Measurements from ENCODE around the gene AK9.

The AK9 gene

GRCh38 chr6:109561844-109562243, 129.2 kb downstream of the AK9 start:
- Histone ChIP-seq H2AFZ (ENCODE audit: low read length) (no peak overlapping the region), H3F3A (ENCODE audit: insufficient read depth, low read length) (no peaks in the 10 kb centered on the region), H3K4me1 (ENCODE audit: insufficient read depth, low read length, severe bottlenecking) (no peaks in the 10 kb centered on the region), H3K9me3 (ENCODE audit: low read length) (no peaks in the 10 kb centered on the region), H3K4me2 (ENCODE audit: low read length) (no peak overlapping the region), H3K36me3 (ENCODE audit: insufficient read depth, low read length) (no peaks in the 10 kb centered on the region), H3K27me3 (ENCODE audit: insufficient read depth, low read length) (no peaks in the 10 kb centered on the region), H3K79me2 (ENCODE audit: insufficient read depth, low read length) (no peaks in the 10 kb centered on the region), H3K9me2 (ENCODE audit: low read depth, low read length) (no peaks in the 10 kb centered on the region), H3K4me3 (ENCODE audit: low read depth, low read length, poor library complexity, severe bottlenecking) (no peak overlapping the region), H4K20me1 (ENCODE audit: insufficient read depth, low read length) (no peaks in the 10 kb centered on the region), H3K9ac (ENCODE audit: low read length) (no peak overlapping the region), H3K27ac (ENCODE audit: low read depth, low read length, poor library complexity, severe bottlenecking) (no peak overlapping the region)
- TF ChIP-seq CTCF (IDR thresholded peaks at IDR 0.05; ENCODE audit: low read length) (no peak), EZH2 (IDR thresholded peaks at IDR 0.05; ENCODE audit: borderline replicate concordance, low read length) (no peak)

GRCh38 chr6:109531446-109531845, 159.6 kb downstream of the AK9 start:
- Histone ChIP-seq H2AFZ (ENCODE audit: low read length) (no peak overlapping the region), H3K4me3 (ENCODE audit: low read depth, low read length, poor library complexity, severe bottlenecking) (no peak overlapping the region), H4K20me1 (ENCODE audit: insufficient read depth, low read length) (no peaks in the 10 kb centered on the region), H3K36me3 (ENCODE audit: insufficient read depth, low read length) (no peaks in the 10 kb centered on the region), H3K79me2 (ENCODE audit: insufficient read depth, low read length) (no peaks in the 10 kb centered on the region), H3K9me2 (ENCODE audit: low read depth, low read length) (no peaks in the 10 kb centered on the region), H3K27ac (ENCODE audit: low read depth, low read length, poor library complexity, severe bottlenecking) (no peak overlapping the region), H3K4me2 (ENCODE audit: low read length) (no peak overlapping the region), H3K9me3 (ENCODE audit: low read length) (no peaks in the 10 kb centered on the region), H3K9ac (ENCODE audit: low read length) (no peak overlapping the region), H3K4me1 (ENCODE audit: insufficient read depth, low read length, severe bottlenecking) (no peaks in the 10 kb centered on the region), H3F3A (ENCODE audit: insufficient read depth, low read length) (no peaks in the 10 kb centered on the region), H3K27me3 (ENCODE audit: insufficient read depth, low read length) (no peaks in the 10 kb centered on the region)
- no peak for TF ChIP-seq EZH2 (IDR thresholded peaks at IDR 0.05; ENCODE audit: borderline replicate concordance, low read length)
- no peak for TF ChIP-seq CTCF (IDR thresholded peaks at IDR 0.05; ENCODE audit: low read length)

- H3K9me3 ChIP-seq (ENCODE audit: low read length), result no peaks in the 10 kb centered on the region
- no peaks in the 10 kb centered on the region for H3K79me2 ChIP-seq (ENCODE audit: insufficient read depth, low read length)
- H2AFZ ChIP-seq (ENCODE audit: low read length), result no peak overlapping the region
- H3K9ac ChIP-seq (ENCODE audit: low read length), result no peak overlapping the region
- H4K20me1 ChIP-seq (ENCODE audit: insufficient read depth, low read length), result no peaks in the 10 kb centered on the region
- TF ChIP-seq CTCF (IDR thresholded peaks at IDR 0.05; ENCODE audit: low read length), result peak; percentile 35; the same call in 1 of the 2 replicates
- TF ChIP-seq EZH2 (IDR thresholded peaks at IDR 0.05; ENCODE audit: borderline replicate concordance, low read length), result no peak
- H3K4me2 ChIP-seq (ENCODE audit: low read length), result no peak overlapping the region
- H3K4me1 ChIP-seq (ENCODE audit: insufficient read depth, low read length, severe bottlenecking), result no peaks in the 10 kb centered on the region
- no peak overlapping the region for H3K27ac ChIP-seq (ENCODE audit: low read depth, low read length, poor library complexity, severe bottlenecking)
- no peaks in the 10 kb centered on the region for H3F3A ChIP-seq (ENCODE audit: insufficient read depth, low read length)
- no peak overlapping the region for H3K4me3 ChIP-seq (ENCODE audit: low read depth, low read length, poor library complexity, severe bottlenecking)
- H3K36me3 ChIP-seq (ENCODE audit: insufficient read depth, low read length), result no peaks in the 10 kb centered on the region
- no peaks in the 10 kb centered on the region for H3K9me2 ChIP-seq (ENCODE audit: low read depth, low read length)
- no peaks in the 10 kb centered on the region; the same call in 1 of the 2 replicates for H3K27me3 ChIP-seq (ENCODE audit: insufficient read depth, low read length)
These were observed 163.0 kb downstream of the AK9 start for GRCh38 chr6:109527989-109528388.
